HG02588 (cell line): ENCODE data around the gene TMEM63C.
"Not testable (repeated sequence)": the region's sequence is repeated elsewhere in the genome, so short reads cannot be mapped to it uniquely, and the experiment has no call there.

Experiments used
- ATAC-seq: cut with Tn5 transposase; IDR thresholded peaks from one replicate; pipeline ENCODE4 v1.9.1; 2021; ENCODE audit warnings: mild to moderate bottlenecking, moderate library complexity; ENCODE audit not compliant: unreplicated experiment

The TMEM63C gene

GRCh38 chr14:77273796-77274195, 92.2 kb downstream of the TMEM63C start:
- ATAC-seq = no peak

DNA sequence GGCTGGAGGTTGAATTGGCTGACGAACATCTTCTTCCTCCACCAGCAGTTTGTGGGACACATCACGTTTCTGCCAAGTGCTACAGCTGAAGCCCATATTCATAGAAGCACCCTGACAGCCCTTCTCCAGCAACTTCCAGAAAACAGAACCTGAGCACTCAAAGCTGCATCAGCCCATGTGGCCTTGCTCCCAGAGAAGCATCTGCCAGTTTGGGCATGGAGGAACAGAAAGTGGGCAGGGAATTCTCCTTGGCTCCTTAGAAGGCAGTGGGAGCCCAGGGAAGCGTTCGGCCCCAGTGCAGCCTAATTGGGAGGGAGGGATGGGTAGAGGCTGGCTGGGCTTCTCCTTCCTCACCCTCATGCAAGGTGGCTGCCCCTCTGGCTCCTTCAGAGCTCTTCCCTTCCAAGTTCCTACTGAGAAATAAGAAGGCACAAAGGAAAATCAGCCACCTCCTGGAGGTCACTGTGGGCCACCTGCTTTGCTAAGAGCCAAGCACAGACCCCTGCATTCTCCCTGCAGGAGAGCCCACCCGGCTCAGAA, 93.5 kb downstream of the TMEM63C start:
- no peak for ATAC-seq

- ATAC-seq = no peak
Measured at GRCh38 chr14:77275601-77276017, 94.0 kb downstream of the TMEM63C start.

DNA sequence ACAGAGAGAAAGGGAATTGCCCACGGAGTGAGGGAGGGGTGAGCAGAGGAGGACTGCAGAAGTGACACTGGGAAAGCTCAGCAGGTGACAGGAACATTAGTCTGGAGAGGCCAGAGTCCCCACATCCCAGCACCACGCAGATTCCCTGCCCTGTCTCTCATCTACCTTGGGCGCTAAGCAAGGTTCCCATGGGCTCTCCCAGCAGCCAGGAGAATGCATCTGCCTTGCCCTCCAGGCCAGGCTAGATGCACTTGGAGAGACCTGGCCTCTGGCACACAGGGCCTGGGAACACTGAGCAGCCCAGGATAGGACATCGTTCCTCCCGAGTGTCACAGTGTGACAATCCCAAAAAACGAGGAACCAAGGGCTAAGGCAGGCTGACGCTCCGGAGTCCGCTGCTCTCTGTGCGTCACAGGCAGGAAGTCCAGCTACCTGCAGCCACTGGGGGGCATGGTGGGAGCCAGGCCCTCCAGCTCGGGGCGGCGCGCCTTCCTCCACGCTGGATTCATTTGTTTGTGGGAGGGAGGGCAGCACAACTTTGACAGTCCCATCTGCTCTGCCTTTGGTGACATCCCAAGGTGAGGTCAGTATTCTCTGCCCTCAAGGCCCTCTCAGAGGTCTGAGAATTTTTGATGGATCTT, 94.8 kb downstream of the TMEM63C start:
- no peak for ATAC-seq

- no peak for ATAC-seq
Measured at GRCh38 chr14:77276959-77277358, 95.4 kb downstream of the TMEM63C start.

DNA sequence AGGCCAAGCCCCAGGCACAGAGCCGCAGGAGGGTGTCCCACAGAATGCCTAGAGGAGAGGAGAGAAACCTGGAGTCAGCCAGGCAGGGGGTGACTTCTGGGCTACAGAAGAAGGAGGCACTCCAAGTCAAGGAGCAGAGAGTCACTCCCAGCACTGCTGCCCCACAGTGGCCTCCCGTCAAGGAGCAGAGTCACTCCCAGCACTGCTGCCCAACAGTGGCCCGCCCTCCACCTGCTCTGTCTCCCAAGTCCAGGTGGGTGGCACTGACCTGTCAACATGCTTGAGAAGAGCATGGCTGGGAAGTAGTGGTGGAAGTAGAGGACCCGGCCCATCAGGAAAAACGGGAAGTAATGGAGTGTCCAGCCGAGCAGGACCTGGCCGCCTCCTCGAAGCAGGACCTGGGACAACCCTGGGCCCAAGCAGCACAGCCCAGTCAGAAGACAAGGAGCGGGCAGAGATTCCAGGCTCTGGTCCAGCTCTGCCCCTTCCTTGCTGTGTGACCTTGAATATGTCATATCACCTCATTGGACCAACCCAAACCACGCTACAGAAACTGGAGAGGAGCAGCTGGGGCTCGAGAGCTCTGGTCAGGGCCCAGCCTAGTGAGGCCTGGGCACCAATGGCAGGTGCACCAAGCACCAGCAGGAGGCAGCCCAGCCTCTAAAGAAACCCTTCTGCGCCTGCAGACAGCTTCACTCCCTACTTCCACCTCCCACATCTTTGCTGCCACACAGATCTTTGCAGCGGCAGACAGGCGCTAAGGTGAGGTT, 97.0 kb downstream of the TMEM63C start:
- ATAC-seq = no peak

DNA sequence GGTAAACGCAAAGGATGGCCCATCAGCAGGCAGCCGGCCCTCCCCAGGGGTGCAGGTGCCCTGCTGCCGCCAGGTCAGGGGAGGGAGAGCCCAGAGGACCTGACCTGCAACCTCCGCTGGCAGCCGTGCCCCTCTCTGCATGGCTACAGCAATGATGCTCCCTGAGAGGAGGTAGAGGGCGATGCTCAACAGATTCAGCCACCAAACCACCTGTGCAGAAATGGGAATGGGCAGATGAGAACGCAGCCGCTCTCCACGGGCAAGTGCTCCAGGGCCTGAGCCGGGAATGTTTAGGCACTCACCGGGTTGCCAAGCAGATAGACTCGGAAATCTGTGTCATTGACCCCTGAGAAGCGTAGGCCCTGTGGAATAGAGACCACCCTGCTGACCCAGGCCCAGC, 98.1 kb downstream of the TMEM63C start:
- no peak for ATAC-seq

DNA sequence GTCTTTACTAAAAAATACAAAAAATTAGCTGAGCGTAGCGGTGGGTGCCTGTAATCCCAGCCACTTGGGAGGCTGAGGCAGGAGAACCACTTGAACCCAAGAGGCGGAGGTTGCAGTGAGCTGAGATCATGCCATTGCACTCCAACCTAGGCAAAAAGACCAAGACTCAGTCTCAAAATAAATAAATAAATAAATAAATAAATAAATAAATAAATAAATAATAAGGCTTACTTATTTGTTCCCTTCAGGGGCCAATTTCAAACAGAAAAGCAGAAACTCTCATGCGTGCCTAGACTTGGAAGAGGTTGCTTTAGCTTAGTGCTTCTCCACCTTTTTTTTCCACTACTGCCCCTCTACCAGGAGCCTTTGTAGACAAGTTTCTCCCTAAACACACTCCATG, 99.3 kb downstream of the TMEM63C start:
- ATAC-seq = not testable (repeated sequence)

DNA sequence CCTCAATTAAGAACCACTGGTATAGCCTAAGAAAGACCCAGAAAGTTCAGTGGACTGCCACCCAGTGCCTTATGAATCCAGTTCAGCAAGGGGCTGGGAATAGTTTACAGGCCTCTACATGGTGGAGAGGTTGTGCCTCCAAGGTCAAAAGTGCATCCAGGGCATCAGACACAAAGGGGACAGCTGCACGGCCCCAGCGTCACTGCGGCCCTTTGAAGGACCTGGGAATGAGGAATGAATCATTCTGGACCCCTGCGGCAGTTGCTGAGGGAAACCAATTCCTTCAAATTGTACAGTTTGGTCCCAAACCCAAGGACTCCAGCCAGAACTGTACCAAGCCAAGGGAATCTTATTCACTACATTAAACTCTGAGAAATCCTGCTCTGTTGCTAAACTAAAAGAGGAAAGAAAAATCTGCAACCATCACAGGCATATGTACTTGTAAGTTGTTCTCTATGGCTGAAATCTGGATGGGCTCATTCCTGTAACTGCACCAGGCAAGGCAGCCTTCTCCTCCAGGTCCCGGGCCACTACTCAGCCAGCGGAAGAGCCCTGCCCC, 100.3 kb downstream of the TMEM63C start:
- no peak for ATAC-seq

DNA sequence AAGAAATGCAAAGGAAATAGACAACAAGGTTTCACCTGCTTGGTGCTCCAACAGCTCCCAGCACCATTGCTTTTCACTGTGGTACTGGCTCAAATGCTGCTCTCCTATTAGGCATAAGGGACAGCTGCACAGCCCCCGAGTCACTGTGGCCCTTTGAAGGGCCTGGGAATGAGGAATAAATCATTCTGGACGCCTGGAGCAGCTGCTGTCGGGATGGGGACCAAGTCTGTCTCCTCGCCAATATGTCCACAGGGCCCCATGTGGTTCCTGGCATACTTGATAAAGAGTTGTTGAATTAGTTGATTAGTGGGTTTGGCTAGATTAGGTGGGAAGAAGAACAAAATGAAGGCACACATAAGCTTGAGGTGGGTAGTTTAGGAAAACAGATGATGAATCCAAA, 102.5 kb downstream of the TMEM63C start:
- no peak for ATAC-seq

GRCh38 chr14:77284466-77284865, 102.9 kb downstream of the TMEM63C start:
- ATAC-seq = no peak

- ATAC-seq = no peak
Measured at GRCh38 chr14:77286576-77286975, 105.0 kb downstream of the TMEM63C start.

GRCh38 chr14:77290705-77291104, 109.1 kb downstream of the TMEM63C start:
- no peak for ATAC-seq

GRCh38 chr14:77296155-77296554, 114.6 kb downstream of the TMEM63C start:
- ATAC-seq = no peak

- ATAC-seq = no peak
Measured at GRCh38 chr14:77296906-77297305, 115.3 kb downstream of the TMEM63C start.

DNA sequence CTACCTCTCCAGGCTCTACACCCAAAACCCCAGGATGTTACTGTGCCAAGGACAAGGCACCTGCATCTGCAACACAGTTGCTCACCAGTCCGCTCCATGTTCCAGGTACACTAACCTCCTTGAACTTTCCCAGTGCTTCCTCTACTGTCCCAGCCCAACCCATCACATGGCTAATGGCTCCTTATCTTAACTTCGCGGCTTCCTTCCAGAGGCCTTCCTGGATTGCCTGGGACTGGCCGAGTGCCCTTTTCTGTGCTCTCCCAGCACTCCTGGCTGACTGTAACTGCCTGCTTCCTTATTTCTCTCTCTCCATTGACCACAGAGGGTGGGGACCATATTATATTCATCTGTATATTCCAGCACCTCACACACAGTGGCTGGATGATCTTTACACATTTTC, 118.2 kb downstream of the TMEM63C start:
- no peak for ATAC-seq

DNA sequence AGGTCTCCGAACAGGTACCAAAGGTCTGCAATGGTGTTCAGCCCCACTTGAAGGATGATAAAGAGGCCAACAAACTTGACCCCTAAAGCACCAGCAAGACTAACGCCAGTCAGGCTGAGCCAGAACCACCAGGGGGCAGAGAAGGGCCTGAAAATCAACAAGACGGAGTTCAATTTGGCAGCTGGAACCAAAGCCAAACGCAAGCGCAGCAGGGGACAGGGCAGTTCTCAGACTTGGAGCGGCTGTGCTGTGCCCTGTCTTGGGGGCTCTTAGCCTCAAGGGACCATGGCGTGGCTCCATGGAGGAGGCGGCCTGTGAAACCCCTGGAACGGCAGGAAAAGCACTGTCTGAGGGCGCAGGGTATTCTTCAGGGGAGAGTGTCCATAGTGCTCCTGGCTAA, 119.5 kb downstream of the TMEM63C start:
- no peak for ATAC-seq

DNA sequence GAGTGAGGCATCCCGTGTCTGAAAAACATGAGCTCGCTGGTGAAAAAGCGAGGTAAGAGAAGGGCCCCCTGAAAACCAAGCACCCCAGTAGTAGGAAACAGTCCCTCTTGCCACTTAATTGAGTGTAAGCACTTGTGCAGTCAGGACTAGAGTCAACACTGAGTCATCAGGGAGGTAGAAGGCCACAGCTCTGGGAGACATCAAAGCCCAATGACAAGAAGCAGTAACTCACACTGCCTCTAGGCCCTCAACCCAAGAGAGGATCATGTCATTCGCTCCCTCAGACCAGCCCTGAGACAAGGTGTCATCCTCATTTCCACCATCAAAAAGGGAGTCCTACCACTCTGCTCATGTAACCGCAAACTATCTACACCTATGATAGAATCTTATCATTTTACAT, 121.3 kb downstream of the TMEM63C start:
- ATAC-seq = no peak

GRCh38 chr14:77303417-77304156, 122.0 kb downstream of the TMEM63C start:
- no peak for ATAC-seq

DNA sequence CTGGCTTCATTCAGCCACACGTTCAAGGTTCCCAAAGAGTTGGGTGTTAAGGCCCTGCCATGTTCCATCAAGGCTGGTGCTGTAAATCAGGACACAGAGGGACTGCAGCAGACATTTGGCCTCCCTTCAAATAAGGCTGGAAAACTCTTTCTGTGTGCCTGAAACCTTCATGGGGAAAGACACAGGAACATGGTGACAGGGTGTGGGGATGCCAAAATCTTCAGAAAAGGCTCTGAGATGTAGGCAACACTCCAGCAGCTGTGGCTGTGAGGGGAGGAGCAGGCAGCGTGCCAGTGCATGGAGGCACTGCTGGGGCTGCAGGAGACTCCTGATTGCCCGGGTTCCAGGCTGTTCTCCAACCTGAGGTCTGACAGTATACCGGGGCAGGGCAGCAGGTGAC, 124.1 kb downstream of the TMEM63C start:
- no peak for ATAC-seq

- no peak for ATAC-seq
Measured at GRCh38 chr14:77306416-77306815, 124.8 kb downstream of the TMEM63C start.
